Ascending aorta (tissue), 2 donors: ENCODE data around the gene CCSER1. TPM values are rescaled to one million over a fixed set of nuclear protein-coding genes. Genes with fewer than 3 reads are reported as not detected.

Experiments used
- DNase-seq, 2 donors: peaks; one replicate each; pipeline ENCODE4 v3.0.0-alpha.2; 2019; ENCODE audit warnings: low spot score in 2 of 2
- H3K27ac ChIP-seq, 2 donors: fragments of 200-600 bp; sonication (generic); one replicate each; pipeline ENCODE4 v1.5.1; 2016 to 2017; ENCODE audit warnings: mild to moderate bottlenecking in 1 of 2
- H3K27me3 ChIP-seq: fragments of 200-600 bp; sonication (generic); one replicate; pipeline ENCODE4 v1.5.1; 2017
- H3K36me3 ChIP-seq, 2 donors: fragments of 200-600 bp; sonication (generic); one replicate each; pipeline ENCODE4 v1.5.1; 2016
- H3K4me1 ChIP-seq, 2 donors: fragments of 200-600 bp; sonication (generic); one replicate each; pipeline ENCODE4 v1.5.1; 2016 to 2017; ENCODE audit warnings: mild to moderate bottlenecking in 1 of 2
- H3K4me3 ChIP-seq, 2 donors: fragments of 200-600 bp; sonication (generic); one replicate each; pipeline ENCODE4 v1.5.1; 2016 to 2017; ENCODE audit warnings: mild to moderate bottlenecking in 1 of 2
- H3K9me3 ChIP-seq, 2 donors: fragments of 200-600 bp; sonication (generic); one replicate each; pipeline ENCODE4 v1.5.1; 2016
- CTCF ChIP-seq, 3 experiments: fragments of 200-600 bp in 2 of 3; fragments of 450-650 bp in 1 of 3; sonication (generic) in 2 of 3; IDR thresholded peaks; one replicate each; pipeline ENCODE4 v1.5.1; 2016 to 2019; ENCODE audit warnings: antibody characterized with exemption in 3 of 3, mild to moderate bottlenecking in 1 of 3, moderate library complexity in 1 of 3
- intact Hi-C: fragments of 100-400 bp; cut with DNase I; formaldehyde crosslinking; loops from one replicate; pipeline ENCODE4 v1.15.1; 2023
- total RNA-seq: library from RNA; depleted of rRNA; stranded (reverse); fragments of >200 nt; gene quantifications from one replicate; pipeline ENCODE4 v1.1.0, GENCODE V29; 2016

The CCSER1 gene
- total RNA-seq, 1 donor from 2014 or later, result 8.9 TPM

- Histone ChIP-seq H3K4me3 (no peak overlapping the region), H3K27ac (no peak overlapping the region), H3K4me1 (no peaks in the 10 kb centered on the region), H3K36me3 (no peaks in the 10 kb centered on the region), H3K9me3 (no peaks in the 10 kb centered on the region), H3K27me3 (no peaks in the 10 kb centered on the region)
- intact Hi-C loops, result no loop called here
- no peak for TF ChIP-seq CTCF (IDR thresholded peaks at IDR 0.05)
- DNase-seq, result no peak
Measured at GRCh38 chr4:90084277-90084966, 42.8 kb upstream of the CCSER1 start.

GRCh38 chr4:90084967-90085295, 42.3 kb upstream of the CCSER1 start:
- intact Hi-C loops, result no loop called here
- Histone ChIP-seq H3K4me1 (no peaks in the 10 kb centered on the region), H3K9me3 (no peaks in the 10 kb centered on the region), H3K27me3 (no peaks in the 10 kb centered on the region), H3K27ac (no peak overlapping the region), H3K36me3 (no peaks in the 10 kb centered on the region), H3K4me3 (no peak overlapping the region)
- no peak for TF ChIP-seq CTCF (IDR thresholded peaks at IDR 0.05)
- no peak for DNase-seq

GRCh38 chr4:90093526-90093925, 33.7 kb upstream of the CCSER1 start:
- Histone ChIP-seq H3K9me3 (no peaks in the 10 kb centered on the region), H3K4me1 (no peaks in the 10 kb centered on the region), H3K4me3 (no peak overlapping the region), H3K27me3 (no peaks in the 10 kb centered on the region), H3K36me3 (no peaks in the 10 kb centered on the region), H3K27ac (no peak overlapping the region)
- no peak for TF ChIP-seq CTCF (IDR thresholded peaks at IDR 0.05)
- intact Hi-C loops, result no loop called here
- no peak for DNase-seq

- no peaks in the 10 kb centered on the region for H3K4me1 ChIP-seq
- no peaks in the 10 kb centered on the region for H3K27me3 ChIP-seq
- no peaks in the 10 kb centered on the region for H3K36me3 ChIP-seq
- intact Hi-C loops, result no loop called here
- DNase-seq, result no peak
- no peak overlapping the region for H3K27ac ChIP-seq
- no peak for TF ChIP-seq CTCF (IDR thresholded peaks at IDR 0.05)
- no peak overlapping the region for H3K4me3 ChIP-seq
- no peaks in the 10 kb centered on the region for H3K9me3 ChIP-seq
Measured at GRCh38 chr4:90095000-90095399, 32.2 kb upstream of the CCSER1 start.

- no peaks in the 10 kb centered on the region for H3K4me1 ChIP-seq
- H3K36me3 ChIP-seq, result no peaks in the 10 kb centered on the region
- no peak for TF ChIP-seq CTCF (IDR thresholded peaks at IDR 0.05)
- no peak overlapping the region for H3K4me3 ChIP-seq
- H3K9me3 ChIP-seq, result no peaks in the 10 kb centered on the region
- intact Hi-C loops, result no loop called here
- no peak overlapping the region for H3K27ac ChIP-seq
- H3K27me3 ChIP-seq, result no peaks in the 10 kb centered on the region
- DNase-seq, result no peak
Measured at GRCh38 chr4:90099812-90100211, 27.4 kb upstream of the CCSER1 start.

GRCh38 chr4:90103991-90104390, 23.2 kb upstream of the CCSER1 start:
- TF ChIP-seq CTCF (IDR thresholded peaks at IDR 0.05), result no peak
- H3K27me3 ChIP-seq, result no peaks in the 10 kb centered on the region
- H3K36me3 ChIP-seq, result no peaks in the 10 kb centered on the region
- DNase-seq, result no peak
- no peak overlapping the region for H3K4me3 ChIP-seq
- no peaks in the 10 kb centered on the region for H3K4me1 ChIP-seq
- intact Hi-C loops, result no loop called here
- no peak overlapping the region for H3K27ac ChIP-seq
- H3K9me3 ChIP-seq, result no peaks in the 10 kb centered on the region
